GM19043 (cell line): Measurements from ENCODE around the gene BUD31.
"Not testable (repeated sequence)": the region's sequence is repeated elsewhere in the genome, so short reads cannot be mapped to it uniquely, and the experiment has no call there.

Source experiments
- ATAC-seq: cut with Tn5 transposase; IDR thresholded peaks from one replicate; pipeline ENCODE4 v1.9.1; 2021; ENCODE audit warnings: low read depth; ENCODE audit not compliant: unreplicated experiment

The BUD31 gene

DNA sequence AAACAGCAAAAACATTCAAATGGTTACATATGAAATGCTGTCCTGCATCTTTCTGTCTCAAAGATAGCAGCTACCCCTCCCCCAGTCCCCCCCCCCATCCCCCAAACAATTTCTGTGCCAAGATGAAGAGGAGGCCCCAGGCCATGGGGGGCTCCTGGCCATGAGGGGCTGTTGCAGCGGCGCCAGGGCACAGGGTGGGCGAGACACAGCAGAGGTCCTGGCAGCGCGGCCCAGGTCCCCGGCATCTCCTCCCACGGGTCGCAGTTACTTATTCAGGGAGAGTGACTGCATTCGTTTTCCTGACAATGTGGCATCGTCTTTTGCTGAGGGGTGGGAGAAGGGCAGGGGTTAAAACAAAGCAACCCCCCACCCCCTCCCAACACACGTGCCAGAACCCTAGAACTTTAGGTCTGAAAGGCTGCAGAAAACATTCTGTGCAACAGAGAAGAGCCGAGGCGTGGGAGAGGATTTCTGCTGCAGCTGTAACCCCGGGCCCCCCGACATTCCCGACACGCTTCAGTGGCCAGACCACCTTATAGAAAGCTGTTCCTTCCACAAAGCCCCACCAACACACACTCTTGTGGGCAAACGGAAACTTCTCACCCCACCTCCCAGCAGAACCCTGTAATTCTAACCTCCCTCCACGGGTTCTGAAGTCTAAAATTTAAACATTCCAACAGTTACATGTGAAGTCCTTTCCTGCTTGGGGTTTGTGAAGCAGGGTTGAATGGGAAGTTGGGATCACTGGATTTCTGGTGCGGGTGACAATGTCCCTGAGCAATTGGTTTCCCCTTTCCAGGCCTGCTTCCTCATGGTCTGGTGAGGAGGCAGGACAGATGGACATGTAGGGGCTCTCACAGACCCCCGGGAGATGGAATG lies 12.1 kb upstream of the BUD31 start:
- no peak for ATAC-seq

DNA sequence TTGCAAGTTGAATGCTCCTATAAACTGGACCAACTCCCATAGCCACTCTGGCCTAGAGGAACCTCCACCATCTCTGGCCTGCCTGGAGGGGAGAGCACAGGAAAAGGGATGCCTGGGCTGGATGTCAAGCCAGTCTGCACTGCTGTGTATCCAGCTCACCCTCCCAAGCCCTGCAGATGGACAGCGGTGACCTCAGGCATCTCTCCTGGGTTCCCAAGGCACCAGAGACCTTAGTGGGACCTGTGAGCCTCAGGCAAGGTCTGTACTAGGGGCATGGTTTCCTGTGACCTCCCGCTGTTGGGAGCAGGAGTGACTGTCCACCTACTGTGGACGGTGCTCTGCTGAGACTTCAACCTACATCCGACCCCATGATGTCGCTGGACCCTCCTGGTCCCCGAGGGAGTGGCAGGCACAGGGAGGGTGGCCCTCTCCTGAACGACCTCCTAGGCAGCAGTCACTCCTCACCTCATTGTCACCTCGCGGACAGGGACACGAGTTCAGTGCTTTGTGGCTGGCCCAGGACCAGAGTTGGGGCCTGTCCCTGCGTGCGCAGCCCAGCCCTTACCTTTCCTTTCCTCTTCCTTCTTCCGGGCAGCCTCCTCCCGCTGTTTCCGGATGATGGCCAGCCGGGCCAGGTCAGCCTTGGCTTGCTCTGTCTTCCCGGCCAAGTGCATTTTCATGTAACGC lies 11.3 kb upstream of the BUD31 start:
- ATAC-seq = no peak

DNA sequence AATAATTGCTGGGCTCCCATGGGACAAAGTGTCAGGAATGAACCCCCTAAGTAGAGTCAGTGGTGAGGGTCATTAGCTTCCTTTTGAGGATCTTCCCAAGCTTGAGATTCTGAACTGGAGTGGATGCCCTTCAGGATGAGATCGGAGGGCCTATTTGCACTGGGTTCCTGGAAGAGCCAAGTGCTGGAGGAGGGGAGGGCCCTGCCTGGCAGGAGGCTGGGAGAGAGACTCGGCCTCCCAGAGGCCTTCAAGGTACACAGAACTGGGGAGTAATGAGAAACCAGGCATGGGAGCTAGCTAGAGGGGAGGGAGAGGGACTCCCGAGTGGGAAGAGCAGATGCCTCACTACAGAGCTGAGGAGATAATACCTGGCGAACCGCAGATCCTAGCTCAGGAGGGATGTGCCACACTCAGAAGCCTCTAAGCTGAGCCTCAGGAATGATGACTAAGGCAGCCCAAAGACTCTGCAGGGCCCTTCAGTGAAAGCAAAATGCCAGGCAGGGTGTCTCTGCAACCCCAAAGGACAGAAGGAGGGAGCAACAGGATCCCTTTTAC lies 9.8 kb upstream of the BUD31 start:
- ATAC-seq = no peak

DNA sequence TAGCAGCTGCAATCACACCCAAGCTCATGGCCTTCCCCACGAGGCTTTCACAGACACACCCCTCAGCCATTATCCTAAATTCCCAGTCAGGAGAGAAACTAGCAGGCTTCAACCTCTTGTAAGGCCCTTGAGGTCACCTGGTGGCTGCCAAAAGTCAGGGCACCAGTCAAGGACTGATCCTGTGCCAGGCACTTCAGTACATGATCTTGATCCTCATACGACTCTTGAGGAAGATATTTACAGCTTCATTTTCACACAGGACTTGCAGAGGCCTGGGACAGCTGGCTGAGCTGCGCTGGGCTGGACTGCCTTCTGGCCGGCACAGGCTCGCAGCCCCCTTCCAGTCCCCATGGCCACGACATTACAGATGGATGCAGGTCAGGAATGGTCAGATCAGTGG lies 9.2 kb upstream of the BUD31 start:
- no peak for ATAC-seq

DNA sequence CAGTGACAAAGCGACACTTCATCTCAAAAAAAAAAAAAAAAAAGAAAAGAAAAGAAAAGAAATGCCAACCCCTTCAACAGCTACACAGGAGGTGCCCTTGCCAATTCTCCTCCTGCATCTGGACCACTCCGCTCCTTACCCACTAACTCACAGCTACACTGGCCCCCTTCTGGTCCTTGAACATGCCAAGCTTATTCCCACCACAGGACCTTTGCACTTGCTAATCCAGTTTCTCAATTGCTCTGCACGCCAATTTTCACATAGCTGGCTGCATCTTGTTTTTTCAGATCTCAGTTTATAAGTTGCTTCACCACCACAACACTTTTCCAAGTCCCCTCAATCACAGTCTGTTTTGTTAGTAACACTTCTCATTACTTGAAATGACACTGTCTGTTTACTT lies 5.9 kb upstream of the BUD31 start:
- no peak for ATAC-seq

DNA sequence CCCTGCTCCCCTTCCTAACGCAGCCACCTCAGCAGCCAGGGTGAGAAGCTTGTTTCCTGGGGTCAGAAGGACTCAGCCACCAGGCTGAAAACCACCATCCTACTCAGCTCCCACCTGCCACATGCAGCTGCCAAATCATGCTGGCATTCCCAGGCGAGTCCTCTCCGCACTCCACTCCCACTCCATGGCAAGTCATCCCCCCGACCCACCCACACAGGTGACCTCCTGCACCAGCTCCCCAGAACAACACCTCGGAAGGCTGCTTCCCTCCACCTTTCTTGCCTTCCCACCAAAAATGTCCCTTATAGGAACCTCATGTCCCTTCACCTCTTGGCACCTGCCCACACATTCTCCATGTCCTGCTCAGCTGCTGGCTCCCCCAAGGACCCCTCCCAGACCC lies 5.0 kb upstream of the BUD31 start:
- ATAC-seq = no peak

DNA sequence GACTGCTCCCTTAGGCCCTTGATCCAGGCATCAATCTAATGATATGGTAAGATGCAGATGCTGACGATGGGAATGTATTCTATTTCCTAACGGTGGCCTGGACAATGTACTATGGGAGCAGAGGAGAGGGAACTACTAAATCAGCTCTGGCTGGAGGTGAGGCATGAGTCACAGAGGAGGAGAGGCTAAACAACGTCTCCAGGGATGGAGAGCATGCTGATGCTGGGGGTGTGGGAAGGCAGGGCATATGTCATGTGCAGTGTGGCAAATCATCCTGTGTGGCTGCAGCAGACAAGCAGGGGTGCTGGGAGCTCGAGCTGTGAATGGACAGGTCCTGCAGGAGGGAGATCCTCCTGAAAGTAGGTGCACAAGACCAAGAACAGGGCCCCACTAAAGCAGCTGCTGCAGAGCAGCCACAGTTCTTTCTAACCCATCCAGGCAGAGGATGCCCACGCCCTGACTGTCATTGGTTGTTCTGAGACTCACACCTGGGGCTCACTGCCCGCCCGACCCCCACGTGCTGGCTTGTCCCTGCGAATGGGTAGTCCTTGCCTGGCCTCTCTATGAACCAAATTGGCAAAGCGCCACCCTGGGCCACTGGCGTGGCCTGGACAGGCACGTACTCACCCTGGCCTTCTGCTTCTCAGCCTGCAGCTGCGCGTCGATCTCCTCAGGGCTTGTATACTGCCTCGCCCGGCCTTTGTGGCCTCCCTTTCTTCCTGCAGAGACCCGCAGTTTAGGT lies 4.4 kb upstream of the BUD31 start:
- no peak for ATAC-seq

DNA sequence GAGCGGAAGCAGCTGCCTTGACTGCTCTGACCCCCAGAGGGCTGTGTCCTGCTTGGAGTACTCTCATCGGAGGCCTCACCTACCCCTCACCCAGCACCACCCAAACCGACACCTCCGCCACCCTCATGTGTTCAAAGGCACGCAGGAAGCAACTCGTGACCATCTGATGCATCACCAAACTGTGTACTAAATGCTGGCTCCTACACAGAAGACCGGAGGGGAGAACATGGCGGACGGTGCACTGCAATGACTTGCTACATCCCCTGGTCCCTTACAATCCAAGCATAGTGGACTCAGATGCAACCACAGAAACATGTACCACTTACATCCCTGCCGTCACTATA lies 3.8 kb upstream of the BUD31 start:
- ATAC-seq = no peak

DNA sequence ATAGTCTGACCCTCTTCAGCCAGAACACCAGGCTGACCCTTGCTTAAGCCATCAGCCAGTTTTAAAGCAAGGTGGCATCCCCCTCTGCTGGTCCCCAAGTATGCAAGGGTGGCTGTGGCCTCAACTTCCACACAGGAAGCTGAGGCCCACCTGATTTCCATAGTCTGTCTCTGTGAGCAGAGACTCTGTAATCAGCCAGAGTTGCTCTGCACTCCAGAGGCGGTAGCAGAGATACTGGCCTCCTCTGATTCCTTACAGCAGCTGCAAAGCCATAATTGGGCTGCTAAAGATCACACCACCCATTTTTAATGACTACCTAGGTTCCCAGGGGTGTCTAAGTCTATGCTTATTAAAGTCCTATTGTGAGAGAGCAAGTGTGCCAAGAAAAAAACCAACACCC lies 2.2 kb upstream of the BUD31 start:
- ATAC-seq = no peak

DNA sequence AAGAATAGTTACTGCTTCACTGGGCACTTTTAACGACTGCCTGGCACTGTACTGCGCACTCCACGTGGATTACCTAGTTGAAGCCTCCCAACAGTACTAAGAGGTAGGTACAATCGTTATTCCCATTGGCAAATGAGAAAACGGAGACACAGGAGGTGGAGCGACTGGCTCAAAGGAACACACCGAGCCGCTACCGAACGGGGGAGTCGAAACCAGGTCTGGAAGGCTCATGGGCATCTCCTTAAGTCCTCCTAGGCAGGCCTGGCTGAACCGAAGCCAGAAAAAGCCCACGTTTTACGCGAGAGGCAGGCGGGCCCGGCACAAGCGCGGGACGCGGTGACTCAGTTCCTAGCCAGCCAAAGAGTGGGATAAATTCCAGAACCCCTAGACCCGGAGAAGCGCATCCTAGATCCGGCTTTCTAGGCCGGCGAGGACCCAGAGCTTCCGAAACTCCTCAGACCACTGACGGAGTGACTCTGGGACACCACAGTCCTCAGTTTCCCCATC lies 844 bp upstream of the BUD31 start:
- ATAC-seq = no peak

DNA sequence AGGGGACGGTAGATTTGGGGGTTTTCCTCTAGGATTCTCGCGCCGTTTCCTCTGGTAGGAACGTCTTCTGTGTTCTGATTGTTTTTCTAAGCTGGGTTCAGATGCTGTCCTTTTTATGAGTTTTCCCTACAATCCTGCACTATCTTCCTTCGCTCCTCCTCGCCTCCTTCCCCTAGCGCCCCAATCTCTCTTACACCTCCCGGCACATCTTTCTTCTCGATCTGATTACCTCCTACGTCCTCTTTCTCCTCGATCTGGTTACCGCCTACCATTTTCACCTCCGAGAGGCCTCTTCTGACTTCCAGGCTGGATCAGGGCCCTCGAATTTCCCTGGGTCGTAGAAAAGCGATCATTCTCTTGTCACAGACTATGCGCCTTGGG lies 413 bp downstream of the BUD31 start:
- no peak for ATAC-seq

DNA sequence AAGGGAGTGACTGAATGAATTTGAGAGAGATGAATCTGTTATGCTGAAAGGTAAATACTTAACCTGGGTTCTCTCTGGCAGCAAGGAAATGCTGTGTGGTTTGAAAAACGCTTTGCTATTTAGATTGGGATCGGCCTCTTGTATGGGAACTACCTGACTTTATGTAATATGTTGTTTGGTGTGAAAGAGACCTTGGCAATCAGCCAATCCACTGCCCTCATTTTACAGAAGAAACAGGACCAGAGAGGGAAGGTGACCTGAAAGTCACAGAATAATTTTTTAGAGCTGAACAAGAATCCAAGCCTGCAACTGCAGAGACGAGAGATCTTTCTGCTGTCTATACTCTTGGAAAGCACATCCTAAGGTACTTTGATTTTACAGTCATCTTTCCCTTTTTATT lies 1.0 kb downstream of the BUD31 start:
- no peak for ATAC-seq

DNA sequence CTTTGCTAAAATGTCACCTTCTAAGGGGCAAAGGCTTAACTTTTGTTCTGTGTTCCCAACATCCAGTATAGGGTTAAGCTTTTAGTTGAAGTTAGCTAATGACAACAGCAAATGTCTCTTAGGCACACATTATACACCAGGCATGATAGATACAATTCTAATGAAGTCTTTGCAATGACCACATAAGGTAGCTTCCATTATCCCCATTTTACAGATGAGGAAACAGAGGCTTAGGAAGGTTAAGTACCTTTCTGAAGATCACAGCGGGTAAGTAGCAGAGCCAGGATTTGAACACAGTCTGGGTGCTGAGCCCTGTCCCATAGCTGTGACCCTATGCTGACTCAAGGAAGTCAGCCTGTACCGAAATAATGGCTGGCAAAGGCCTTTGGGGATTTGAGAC lies 1.9 kb downstream of the BUD31 start:
- no peak for ATAC-seq

DNA sequence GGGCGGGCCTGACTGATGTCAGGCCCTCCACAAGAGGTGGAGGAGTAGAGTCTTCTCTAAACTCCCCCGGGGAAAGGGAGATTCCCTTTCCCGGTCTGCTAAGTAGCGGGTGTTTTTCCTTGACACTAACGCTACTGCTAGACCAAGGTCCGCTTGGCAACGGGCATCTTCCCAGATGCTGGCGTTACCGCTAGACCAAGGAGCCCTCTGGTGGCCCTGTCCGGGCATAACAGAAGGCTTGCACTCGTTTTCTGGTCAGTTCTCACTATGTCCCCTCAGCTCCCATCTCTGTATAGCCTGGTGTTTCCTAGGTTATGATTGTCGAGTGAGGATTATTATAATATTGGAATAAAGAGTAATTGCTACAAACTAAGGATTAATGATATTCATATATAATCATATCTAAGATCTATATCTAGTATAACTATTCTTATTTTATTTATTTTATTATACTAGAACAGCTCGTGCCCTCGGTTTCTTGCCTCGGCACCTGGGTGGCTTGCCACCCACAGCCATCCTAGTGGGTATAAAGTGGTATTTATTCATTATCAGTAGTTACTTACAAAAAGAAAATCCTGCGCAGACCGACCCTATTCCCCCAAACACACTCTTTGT lies 6.9 kb downstream of the BUD31 start:
- ATAC-seq = not testable (repeated sequence)

DNA sequence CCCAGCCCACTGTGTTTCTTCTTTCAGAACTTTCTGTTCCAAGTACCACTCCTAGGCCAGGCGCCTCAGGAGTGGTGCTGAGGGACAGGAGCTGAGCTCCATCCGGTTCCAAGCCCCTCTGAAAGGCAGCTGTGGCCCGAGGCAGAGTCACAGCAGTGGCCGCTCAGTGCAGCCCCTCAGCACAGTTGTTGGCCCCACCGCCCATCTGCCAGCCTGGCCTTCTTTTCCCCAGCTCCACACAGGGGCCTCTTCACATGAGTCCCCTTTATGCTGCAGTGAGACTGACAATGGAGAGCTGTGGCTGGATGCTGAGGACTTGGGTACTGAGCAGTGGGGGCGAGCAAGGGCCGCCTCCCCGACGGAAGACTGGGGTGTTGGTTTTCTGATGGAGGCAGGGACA lies 9.5 kb downstream of the BUD31 start:
- ATAC-seq = no peak

DNA sequence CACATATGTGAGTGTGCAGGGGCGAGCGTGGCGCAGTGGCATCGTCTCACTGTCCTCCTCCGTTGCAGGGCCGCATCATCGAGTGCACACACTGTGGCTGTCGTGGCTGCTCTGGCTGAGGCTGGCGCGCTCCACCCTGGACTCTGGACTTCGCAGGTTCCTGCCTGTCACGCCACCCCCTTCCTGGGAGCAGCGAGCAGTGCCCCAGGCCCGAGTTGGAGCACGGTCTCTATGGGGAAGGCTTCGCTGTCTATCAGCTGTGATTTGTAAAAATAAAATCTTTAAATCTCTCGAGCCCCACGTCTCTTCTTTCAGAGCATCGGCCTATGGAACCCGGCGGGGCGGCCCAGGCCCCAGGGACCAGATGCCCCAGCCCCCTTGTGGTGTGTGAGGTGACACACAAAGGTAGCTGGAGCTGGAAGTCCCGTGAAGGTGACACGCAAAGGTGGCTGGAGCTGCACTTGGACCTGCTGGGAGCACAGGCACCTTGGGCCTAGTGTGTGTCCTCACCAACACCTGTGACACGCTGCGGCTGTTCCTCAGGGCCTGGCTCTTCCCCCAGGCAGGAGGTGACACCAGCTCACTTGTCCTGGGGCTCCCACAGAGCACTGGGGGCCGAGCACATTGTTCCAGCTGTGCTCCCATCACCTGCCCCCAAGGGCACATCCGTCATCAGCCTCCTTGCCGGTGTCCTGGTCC lies 10.7 kb downstream of the BUD31 start:
- ATAC-seq = no peak

DNA sequence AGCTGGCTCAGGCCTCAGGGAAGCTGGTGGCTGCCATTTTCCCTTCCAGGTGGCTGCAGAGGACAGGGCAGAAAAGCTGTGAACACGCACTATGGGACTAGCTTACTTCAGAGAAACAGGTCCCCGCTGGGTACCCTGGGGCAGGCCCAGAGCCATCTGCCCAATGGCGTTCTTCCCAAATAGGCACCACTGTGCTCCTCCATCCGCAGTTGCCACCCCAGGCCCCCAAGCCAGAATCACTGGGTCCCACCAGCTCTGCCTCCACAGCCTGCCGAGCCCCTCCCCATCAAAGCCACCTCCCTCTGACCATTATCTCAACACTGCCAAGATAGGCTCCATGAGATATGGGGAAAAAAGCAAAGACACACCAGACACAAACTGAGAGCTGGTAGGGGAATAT lies 11.4 kb downstream of the BUD31 start:
- ATAC-seq = no peak

DNA sequence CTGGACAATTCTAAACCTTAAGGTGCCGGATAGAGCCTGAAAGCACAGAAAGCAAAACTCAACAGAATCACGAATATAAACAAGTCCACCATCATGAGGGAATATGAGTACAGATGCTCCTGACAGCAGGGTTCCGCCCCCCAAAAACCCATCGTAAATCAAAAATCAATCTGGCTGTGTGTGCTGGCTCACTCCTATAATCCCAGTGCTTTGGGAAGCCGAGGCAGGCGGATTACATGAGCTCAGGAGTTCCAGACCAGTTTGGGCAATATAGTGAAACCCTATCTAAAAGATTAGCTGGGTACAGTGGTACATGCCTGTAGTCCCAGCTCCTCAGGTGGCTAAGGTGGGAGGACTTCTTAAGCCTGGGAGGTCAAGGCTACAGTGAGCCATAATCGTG lies 12.2 kb downstream of the BUD31 start:
- no peak for ATAC-seq

DNA sequence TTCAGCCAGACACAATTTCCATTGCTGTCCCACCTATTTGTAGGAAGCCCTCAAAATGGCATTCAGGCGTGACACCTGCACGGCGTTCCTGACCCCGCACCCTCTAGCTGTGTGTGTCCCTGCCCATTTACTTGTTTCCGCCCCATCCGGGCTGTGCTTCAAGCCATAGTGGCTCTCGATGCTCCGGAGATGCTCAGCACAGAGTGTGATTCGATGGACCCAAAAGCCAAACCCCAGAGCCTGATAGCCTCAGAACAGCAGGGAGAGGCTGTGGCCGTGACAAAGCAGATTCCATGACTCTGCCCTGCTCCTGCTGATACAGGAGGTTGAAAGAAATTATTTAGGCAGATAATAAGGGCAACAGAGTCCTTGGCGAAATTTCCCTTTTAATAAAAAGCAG lies 13.4 kb downstream of the BUD31 start:
- no peak for ATAC-seq

DNA sequence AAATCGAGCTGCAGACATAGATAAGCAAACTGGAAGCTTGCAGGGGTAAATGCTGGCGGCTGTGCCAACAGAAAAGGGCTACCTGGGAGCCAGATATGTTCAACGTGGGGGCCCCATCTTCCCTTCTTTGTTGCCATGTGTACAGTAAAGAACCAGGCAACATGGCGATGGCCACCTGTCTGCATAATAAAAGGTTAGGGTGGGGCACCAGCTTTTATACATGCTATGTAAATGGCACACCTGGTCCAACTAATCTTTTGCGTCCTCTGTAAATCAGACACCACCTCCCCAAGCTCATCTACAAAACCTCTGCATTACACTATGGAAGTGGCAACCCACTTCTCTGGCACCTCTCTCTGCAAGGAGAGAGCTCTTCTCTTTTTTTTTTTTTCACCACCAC lies 13.9 kb downstream of the BUD31 start:
- no peak for ATAC-seq
